CD14-positive monocyte (primary cell): Measurements from ENCODE around the gene LEMD3. TPM values are rescaled to one million over a fixed set of nuclear protein-coding genes. Genes with fewer than 3 reads are reported as not detected.
A peak's percentile ranks its signal among the peaks of the same experiment; 100 is the strongest.

Experiments
- DNase-seq, 3 donors: peaks; one replicate each; pipeline ENCODE4 v3.0.0-alpha.2; 2011 to 2022
- H2AFZ ChIP-seq: 2 replicates; pipeline ENCODE4 v1.6.0; 2012; ENCODE audit warnings: mild to moderate bottlenecking, low read depth, low read length, inconsistent platforms; ENCODE audit not compliant: insufficient read depth, poor library complexity, severe bottlenecking
- H3K27ac ChIP-seq, 2 donors: 1 replicate in 1 of 2; 2 replicates in 1 of 2; pipeline ENCODE4 v1.5.1; 2012 to 2013; ENCODE audit warnings: low read length in 2 of 2, control low read depth in 1 of 2, inconsistent platforms in 1 of 2, low read depth in 1 of 2, mild to moderate bottlenecking in 1 of 2
- H3K27me3 ChIP-seq, 2 donors: one replicate each; pipeline versions ENCODE4 v1.6.0 to v1.6.1; 2011 to 2013; ENCODE audit warnings: low read length in 2 of 2; ENCODE audit not compliant: control insufficient read depth in 2 of 2, insufficient read depth in 2 of 2
- H3K36me3 ChIP-seq, 2 donors: replicated peaks in 1 of 2; 1 replicate in 1 of 2; 2 replicates in 1 of 2; pipeline versions ENCODE4 v1.5.1 to v1.6.1; 2012 to 2013; ENCODE audit warnings: low read length in 2 of 2, control low read depth in 1 of 2, inconsistent platforms in 1 of 2, mild to moderate bottlenecking in 1 of 2; ENCODE audit not compliant: insufficient read depth in 2 of 2, control insufficient read depth in 1 of 2
- H3K4me1 ChIP-seq, 2 donors: 1 replicate in 1 of 2; 2 replicates in 1 of 2; pipeline versions ENCODE4 v1.5.1 to v1.6.1; 2012 to 2013; ENCODE audit warnings: low read length in 2 of 2, control low read depth in 1 of 2, inconsistent platforms in 1 of 2, mild to moderate bottlenecking in 1 of 2, moderate library complexity in 1 of 2; ENCODE audit not compliant: insufficient read depth in 2 of 2, control insufficient read depth in 1 of 2
- H3K4me2 ChIP-seq: replicated peaks from 2 replicates; pipeline ENCODE3; 2012; ENCODE audit warnings: low read length, moderate library complexity, mild to moderate bottlenecking; ENCODE audit not compliant: poor library complexity, severe bottlenecking; ENCODE audit errors: extremely low read depth
- H3K4me3 ChIP-seq, 3 experiments: fragments of 200-600 bp in 1 of 3; sonication (generic) in 1 of 3; replicated peaks in 1 of 3; 1 replicate in 2 of 3; 2 replicates in 1 of 3; pipeline ENCODE4 v1.5.1; 2011 to 2013; ENCODE audit warnings: low read length in 3 of 3, mild to moderate bottlenecking in 3 of 3, control low read depth in 2 of 3, low read depth in 2 of 3, inconsistent platforms in 1 of 3, moderate library complexity in 1 of 3
- H3K79me2 ChIP-seq: 2 replicates; pipeline ENCODE4 v1.6.0; 2012; ENCODE audit warnings: mild to moderate bottlenecking, control low read depth, inconsistent platforms, low read length, moderate library complexity; ENCODE audit not compliant: insufficient read depth
- H3K9ac ChIP-seq: 2 replicates; pipeline ENCODE4 v1.6.0; 2017; ENCODE audit warnings: low read length, mild to moderate bottlenecking; ENCODE audit not compliant: insufficient read depth, poor library complexity, severe bottlenecking
- H3K9me3 ChIP-seq, 2 donors: replicated peaks in 1 of 2; 1 replicate in 1 of 2; 2 replicates in 1 of 2; pipeline versions ENCODE4 v1.5.1 to v1.6.1; 2012 to 2013; ENCODE audit warnings: low read length in 2 of 2, control low read depth in 1 of 2; ENCODE audit not compliant: control insufficient read depth in 1 of 2, insufficient read depth in 1 of 2
- H4K20me1 ChIP-seq: 2 replicates; pipeline ENCODE4 v1.6.0; 2012; ENCODE audit warnings: mild to moderate bottlenecking, low read length, control low read depth, moderate library complexity; ENCODE audit not compliant: insufficient read depth
- H3K27ac Mint-ChIP-seq, 7 donors: one replicate each; pipeline ENCODE4 v1.8.0; 2020; ENCODE audit warnings: mild to moderate bottlenecking in 7 of 7, mixed read lengths in 7 of 7, moderate library complexity in 6 of 7, inconsistent platforms in 2 of 7
- H3K27me3 Mint-ChIP-seq, 3 donors: one replicate each; pipeline ENCODE4 v1.8.0; 2021 to 2022; ENCODE audit warnings: low read depth in 3 of 3, mild to moderate bottlenecking in 3 of 3, mixed read lengths in 3 of 3, moderate library complexity in 3 of 3, inconsistent platforms in 1 of 3
- H3K36me3 Mint-ChIP-seq, 2 donors: one replicate each; pipeline ENCODE4 v1.8.0; 2020; ENCODE audit warnings: mixed read lengths in 2 of 2, inconsistent platforms in 1 of 2, mild to moderate bottlenecking in 1 of 2
- H3K4me1 Mint-ChIP-seq: one replicate; pipeline ENCODE4 v1.8.0; 2020; ENCODE audit warnings: mild to moderate bottlenecking, mixed read lengths
- H3K4me3 Mint-ChIP-seq, 2 donors: one replicate each; pipeline ENCODE4 v1.8.0; 2020; ENCODE audit warnings: mild to moderate bottlenecking in 2 of 2, mixed read lengths in 2 of 2, moderate library complexity in 1 of 2
- H3K9me3 Mint-ChIP-seq, 7 donors: one replicate each; pipeline ENCODE4 v1.8.0; 2020 to 2022; ENCODE audit warnings: mixed read lengths in 7 of 7, mild to moderate bottlenecking in 6 of 7, moderate library complexity in 6 of 7, inconsistent platforms in 2 of 7
- WGBS: methylation state at CpG from one replicate; pipeline ENCODE4 v1.1.5; 2013; ENCODE audit warnings: missing lambda C conversion rate; ENCODE audit not compliant: insufficient coverage; 5-methylcytosine and 5-hydroxymethylcytosine counted together
- intact Hi-C, 2 donors: fragments of 100-400 bp; cut with micrococcal nuclease; formaldehyde crosslinking; loops; one replicate each; pipeline versions ENCODE4 v1.15.0 to v1.15.1; 2023
- polyA plus RNA-seq, 3 donors: library from polyadenylated mRNA; depleted of rRNA in 1 of 3; unstranded in 2 of 3; stranded (reverse) in 1 of 3; fragments of 300-500 nt in 2 of 3; fragments of >200 nt in 1 of 3; fragmentation: Illumina TruSeq in 2 of 3; gene quantifications; 1 replicate in 2 of 3; 2 replicates in 1 of 3; pipeline ENCODE4 v1.2.3, GENCODE V29; 2012 to 2021
- TF ChIP-seq, protein P1 (sequence below): fragments of 200-600 bp; IDR thresholded peaks from one replicate; pipeline ENCODE4 v1.8.0; 2022; ENCODE audit warnings: antibody characterized with exemption, mild to moderate bottlenecking

LEMD3 gene
- polyA plus RNA-seq, 3 donors, result 11.3 to 12.3 (median 11.7) TPM

DNA sequence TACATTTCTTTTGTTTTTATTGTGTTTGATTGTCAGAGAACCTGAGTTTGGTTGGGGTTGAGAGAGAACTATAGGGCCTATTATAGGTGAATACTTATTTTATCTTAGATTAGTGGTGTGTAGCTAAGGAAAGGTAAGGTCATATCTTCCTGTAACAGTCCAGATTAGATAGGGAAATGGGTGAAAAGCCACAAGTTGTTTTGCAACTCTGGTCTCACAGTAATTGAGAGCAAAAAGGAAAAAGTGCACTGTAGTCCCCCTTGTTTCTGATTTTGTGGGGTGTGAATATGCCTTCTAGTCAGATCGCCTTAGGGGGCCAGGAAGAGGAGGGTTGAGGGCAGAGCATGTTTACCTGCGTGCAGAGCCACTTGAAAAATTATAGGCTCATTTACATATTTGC is 118.0 kb downstream of the LEMD3 start:
- DNase-seq, result no peak
- H3K4me3 ChIP-seq, result no peak overlapping the region
- no peaks in the 10 kb centered on the region for H4K20me1 ChIP-seq
- Mint-ChIP-seq H3K4me1 (peaks cover 14% of the 10 kb centered on the region), H3K4me3 (no peak overlapping the region), H3K9me3 (no peaks in the 10 kb centered on the region), H3K36me3 (no peaks in the 10 kb centered on the region), H3K27me3 (no peaks in the 10 kb centered on the region), H3K27ac (peak overlapping the region in 1 of 7 donors; percentile 16)
- no peaks in the 10 kb centered on the region for H3K9me3 ChIP-seq
- no peak overlapping the region for H3K27ac ChIP-seq
- H3K4me2 ChIP-seq, result no peak overlapping the region
- TF ChIP-seq, protein P1, sequence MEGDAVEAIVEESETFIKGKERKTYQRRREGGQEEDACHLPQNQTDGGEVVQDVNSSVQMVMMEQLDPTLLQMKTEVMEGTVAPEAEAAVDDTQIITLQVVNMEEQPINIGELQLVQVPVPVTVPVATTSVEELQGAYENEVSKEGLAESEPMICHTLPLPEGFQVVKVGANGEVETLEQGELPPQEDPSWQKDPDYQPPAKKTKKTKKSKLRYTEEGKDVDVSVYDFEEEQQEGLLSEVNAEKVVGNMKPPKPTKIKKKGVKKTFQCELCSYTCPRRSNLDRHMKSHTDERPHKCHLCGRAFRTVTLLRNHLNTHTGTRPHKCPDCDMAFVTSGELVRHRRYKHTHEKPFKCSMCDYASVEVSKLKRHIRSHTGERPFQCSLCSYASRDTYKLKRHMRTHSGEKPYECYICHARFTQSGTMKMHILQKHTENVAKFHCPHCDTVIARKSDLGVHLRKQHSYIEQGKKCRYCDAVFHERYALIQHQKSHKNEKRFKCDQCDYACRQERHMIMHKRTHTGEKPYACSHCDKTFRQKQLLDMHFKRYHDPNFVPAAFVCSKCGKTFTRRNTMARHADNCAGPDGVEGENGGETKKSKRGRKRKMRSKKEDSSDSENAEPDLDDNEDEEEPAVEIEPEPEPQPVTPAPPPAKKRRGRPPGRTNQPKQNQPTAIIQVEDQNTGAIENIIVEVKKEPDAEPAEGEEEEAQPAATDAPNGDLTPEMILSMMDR, result no peak
- H3K9ac ChIP-seq, result no peak overlapping the region
- 0% methylated on average over 2 of the region's 2 CpGs for WGBS
- H2AFZ ChIP-seq, result peak overlapping the region; percentile 37
- peaks cover 63% of the 10 kb centered on the region for H3K79me2 ChIP-seq
- H3K4me1 ChIP-seq, result peaks cover 5 to 12% of the 10 kb centered on the region in 2 donors
- no peaks in the 10 kb centered on the region for H3K36me3 ChIP-seq
- H3K27me3 ChIP-seq, result no peaks in the 10 kb centered on the region
- intact Hi-C loops, result no loop called here

DNA sequence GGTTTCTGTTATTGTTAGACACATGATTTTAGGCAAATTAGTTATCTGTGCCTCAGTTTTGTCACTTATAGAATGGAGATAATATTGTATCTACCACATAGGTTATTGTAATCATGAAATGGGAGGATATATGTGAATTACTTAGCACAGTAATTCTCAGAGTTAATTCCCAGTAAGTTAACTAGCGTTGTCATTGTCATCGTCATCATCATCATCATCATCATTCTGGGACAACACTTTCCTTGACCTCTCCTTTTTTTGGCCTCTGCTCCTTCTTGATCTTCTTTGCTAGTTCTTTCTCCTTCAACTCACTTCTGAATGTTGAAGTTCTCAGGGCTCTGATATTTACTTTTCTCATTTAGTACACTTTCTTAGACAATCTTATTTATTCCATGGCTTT is 122.9 kb downstream of the LEMD3 start:
- Histone ChIP-seq H3K79me2 (peaks cover 32% of the 10 kb centered on the region), H2AFZ (no peak overlapping the region), H3K9me3 (no peaks in the 10 kb centered on the region), H3K36me3 (no peaks in the 10 kb centered on the region), H3K27me3 (no peaks in the 10 kb centered on the region), H3K9ac (no peak overlapping the region), H3K4me1 (peaks cover 5 to 6% of the 10 kb centered on the region in 2 donors), H4K20me1 (no peaks in the 10 kb centered on the region), H3K4me2 (no peak overlapping the region), H3K4me3 (no peak overlapping the region), H3K27ac (no peak overlapping the region)
- H3K4me1 Mint-ChIP-seq, result peaks cover 15% of the 10 kb centered on the region
- no peak overlapping the region for H3K4me3 Mint-ChIP-seq
- H3K27ac Mint-ChIP-seq, result no peak overlapping the region
- no peaks in the 10 kb centered on the region for H3K9me3 Mint-ChIP-seq
- no peak for DNase-seq
- WGBS, result 80% methylated on average over 2 of the region's 2 CpGs
- intact Hi-C loops, result no loop called here
- no peaks in the 10 kb centered on the region for H3K36me3 Mint-ChIP-seq
- peaks cover 0 to 3% (median 0%) of the 10 kb centered on the region in 3 donors for H3K27me3 Mint-ChIP-seq
- TF ChIP-seq, protein P1, result no peak
